Loucy (cell line): ENCODE data around the gene ESR2.

ENCODE experiments used
- H2AFZ ChIP-seq: fragments of 200-600 bp; sonication (generic); 2 replicates; pipeline ENCODE4 v1.6.0; 2016; ENCODE audit warnings: antibody characterized with exemption, mild to moderate bottlenecking, low read length, moderate library complexity
- H3F3A ChIP-seq: fragments of 200-600 bp; 2 replicates; pipeline ENCODE4 v1.6.0; 2016; ENCODE audit warnings: antibody characterized with exemption, low read depth, mild to moderate bottlenecking
- H3K27me3 ChIP-seq: fragments of 200-600 bp; sonication (generic); 2 replicates; pipeline ENCODE4 v1.6.1; 2014; ENCODE audit warnings: low read length, mild to moderate bottlenecking; ENCODE audit not compliant: insufficient read depth, poor library complexity, severe bottlenecking
- H3K36me3 ChIP-seq: fragments of 200-600 bp; sonication (generic); 2 replicates; pipeline ENCODE4 v1.6.1; 2016; ENCODE audit warnings: low read length; ENCODE audit not compliant: insufficient read depth
- H3K4me1 ChIP-seq: fragments of 200-600 bp; sonication (generic); 2 replicates; pipeline ENCODE4 v1.5.1; 2014; ENCODE audit warnings: low read length, mild to moderate bottlenecking; ENCODE audit not compliant: insufficient read depth, poor library complexity, severe bottlenecking
- H3K4me2 ChIP-seq: fragments of 200-600 bp; sonication (generic); 2 replicates; pipeline ENCODE4 v1.6.0; 2014; ENCODE audit warnings: antibody characterized with exemption, low read length, low read depth, mild to moderate bottlenecking; ENCODE audit not compliant: poor library complexity, severe bottlenecking
- H3K4me3 ChIP-seq: fragments of 200-600 bp; sonication (generic); 2 replicates; pipeline ENCODE4 v1.5.1; 2014; ENCODE audit warnings: low read length, mild to moderate bottlenecking, mixed read lengths; ENCODE audit not compliant: poor library complexity, severe bottlenecking
- H3K79me2 ChIP-seq: fragments of 200-600 bp; sonication (generic); 2 replicates; pipeline ENCODE4 v1.6.1; 2014; ENCODE audit warnings: low read length; ENCODE audit not compliant: insufficient read depth
- H3K9ac ChIP-seq: fragments of 200-600 bp; sonication (generic); 2 replicates; pipeline ENCODE4 v1.6.0; 2014; ENCODE audit warnings: mild to moderate bottlenecking, low read depth, low read length, moderate library complexity; ENCODE audit not compliant: poor library complexity, severe bottlenecking
- H3K9me2 ChIP-seq: fragments of 200-600 bp; sonication (generic); replicated peaks from 2 replicates; pipeline ENCODE4 v1.6.1; 2016; ENCODE audit warnings: low read depth, low read length, mixed read lengths
- H3K9me3 ChIP-seq: fragments of 200-600 bp; sonication (generic); 2 replicates; pipeline ENCODE4 v1.6.1; 2014; ENCODE audit warnings: mild to moderate bottlenecking, antibody characterized with exemption, low read length, low read depth; ENCODE audit not compliant: insufficient read depth
- H4K20me1 ChIP-seq: fragments of 200-600 bp; sonication (generic); 2 replicates; pipeline ENCODE4 v1.6.0; 2014; ENCODE audit warnings: antibody characterized with exemption, low read length, mild to moderate bottlenecking; ENCODE audit not compliant: insufficient read depth, poor library complexity, severe bottlenecking
- CTCF ChIP-seq: fragments of 200-600 bp; sonication (generic); conservative IDR thresholded peaks from 2 replicates; pipeline ENCODE4 v1.5.1; 2014; ENCODE audit warnings: mild to moderate bottlenecking, antibody characterized with exemption, low read length
- EZH2phosphoT487 ChIP-seq: fragments of 200-600 bp; IDR thresholded peaks from 2 replicates; pipeline ENCODE4 v1.6.1; 2018; ENCODE audit warnings: antibody characterized with exemption, mild to moderate bottlenecking, moderate library complexity, borderline replicate concordance

ESR2 gene

GRCh38 chr14:64198486-64198885, 95.7 kb downstream of the ESR2 start:
- H4K20me1 ChIP-seq, result no peaks in the 10 kb centered on the region
- H3K4me3 ChIP-seq, result no peak overlapping the region
- H3K36me3 ChIP-seq, result no peaks in the 10 kb centered on the region
- H3K4me1 ChIP-seq, result peaks cover 20% of the 10 kb centered on the region
- TF ChIP-seq EZH2phosphoT487, result no peak
- no peak for TF ChIP-seq CTCF
- H3F3A ChIP-seq, result no peaks in the 10 kb centered on the region
- H3K9me2 ChIP-seq, result no peaks in the 10 kb centered on the region
- no peaks in the 10 kb centered on the region for H3K79me2 ChIP-seq
- H3K9ac ChIP-seq, result no peak overlapping the region
- H3K27me3 ChIP-seq, result no peaks in the 10 kb centered on the region
- H2AFZ ChIP-seq, result no peak overlapping the region
- no peaks in the 10 kb centered on the region for H3K9me3 ChIP-seq
- H3K4me2 ChIP-seq, result no peak overlapping the region

GRCh38 chr14:64197996-64198395, 96.2 kb downstream of the ESR2 start:
- Histone ChIP-seq H3K9ac (no peak overlapping the region), H3K36me3 (no peaks in the 10 kb centered on the region)

GRCh38 chr14:64196814-64197411, 97.3 kb downstream of the ESR2 start:
- H3K27me3 ChIP-seq, result no peaks in the 10 kb centered on the region
- no peak overlapping the region for H3K4me2 ChIP-seq
- no peaks in the 10 kb centered on the region for H3K9me3 ChIP-seq
- no peaks in the 10 kb centered on the region for H3F3A ChIP-seq
- no peaks in the 10 kb centered on the region for H3K9me2 ChIP-seq
- peaks cover 1% of the 10 kb centered on the region; the same call in 1 of the 2 replicates for H3K36me3 ChIP-seq
- no peaks in the 10 kb centered on the region for H4K20me1 ChIP-seq
- no peak overlapping the region for H2AFZ ChIP-seq
- H3K9ac ChIP-seq, result no peak overlapping the region
- no peak overlapping the region for H3K4me3 ChIP-seq
- no peak for TF ChIP-seq CTCF
- TF ChIP-seq EZH2phosphoT487, result no peak
- H3K4me1 ChIP-seq, result peaks cover 20% of the 10 kb centered on the region
- H3K79me2 ChIP-seq, result no peaks in the 10 kb centered on the region

More at GRCh38 chr14:64197996-64198395, 96.2 kb downstream of the ESR2 start:
- no peaks in the 10 kb centered on the region for H3K9me2 ChIP-seq
- no peaks in the 10 kb centered on the region for H3K9me3 ChIP-seq
- no peak overlapping the region for H2AFZ ChIP-seq
- no peak overlapping the region for H3K4me3 ChIP-seq
- no peak overlapping the region for H3K4me2 ChIP-seq
- H3K27me3 ChIP-seq, result no peaks in the 10 kb centered on the region
- TF ChIP-seq EZH2phosphoT487 (no peak), CTCF (no peak)
- no peaks in the 10 kb centered on the region for H3F3A ChIP-seq
- peaks cover 20% of the 10 kb centered on the region for H3K4me1 ChIP-seq
- no peaks in the 10 kb centered on the region for H3K79me2 ChIP-seq
- no peaks in the 10 kb centered on the region for H4K20me1 ChIP-seq
